GF-D8 (cell line): ENCODE results near the gene CALY.
A peak's percentile ranks its signal among the peaks of the same experiment; 100 is the strongest.

Source experiments
- DNase-seq: peaks from one replicate; lab custom pipeline; 2025; lab: John Stamatoyannopoulos, UW

The CALY gene

GRCh38 chr10:133287832-133288500 lies 48.7 kb downstream of the CALY start:
- DNase-seq, result no peak

GRCh38 chr10:133286366-133286765 lies 50.3 kb downstream of the CALY start:
- no peak for DNase-seq

GRCh38 chr10:133285217-133285616 lies 51.5 kb downstream of the CALY start:
- DNase-seq, result no peak

GRCh38 chr10:133283931-133284330 lies 52.8 kb downstream of the CALY start:
- no peak for DNase-seq

- DNase-seq, result no peak
Measured at GRCh38 chr10:133282846-133283390, 53.8 kb downstream of the CALY start.

- DNase-seq, result no peak
Measured at GRCh38 chr10:133281628-133282372, 54.9 kb downstream of the CALY start.

- DNase-seq, result no peak
Measured at GRCh38 chr10:133281084-133281483, 55.6 kb downstream of the CALY start.

GRCh38 chr10:133280391-133281059 lies 56.2 kb downstream of the CALY start:
- no peak for DNase-seq

- DNase-seq, result peak; percentile 70
Measured at GRCh38 chr10:133279326-133280226, 57.1 kb downstream of the CALY start.

GRCh38 chr10:133278577-133279265 lies 58.0 kb downstream of the CALY start:
- DNase-seq, result peak; percentile 82

GRCh38 chr10:133277993-133278576 lies 58.6 kb downstream of the CALY start:
- DNase-seq, result no peak

GRCh38 chr10:133277277-133277992 lies 59.3 kb downstream of the CALY start:
- DNase-seq, result no peak

GRCh38 chr10:133276435-133277201 lies 60.1 kb downstream of the CALY start, which contains the start of gene ADAM8:
ADAM8 (minus strand) TSS chr10:133276868; CDS start chr10:133276817, 51 bp downstream.
- DNase-seq, result no peak

GRCh38 chr10:133276100-133276434 lies 60.6 kb downstream of the CALY start:
- no peak for DNase-seq

- peak; percentile 21 for DNase-seq
Measured at GRCh38 chr10:133275684-133276092, 61.0 kb downstream of the CALY start.

GRCh38 chr10:133274751-133275683 lies 61.7 kb downstream of the CALY start:
- DNase-seq, result peak; percentile 85
